Testis (tissue), 2 donors: ENCODE data around the gene TMEM244.

Source experiments
- CTCF ChIP-seq, 3 experiments: fragments of 450-650 bp in 2 of 3; fragments of 200-600 bp in 1 of 3; sonication (generic) in 1 of 3; IDR thresholded peaks; one replicate each; pipeline ENCODE4 v1.5.1; 2016 to 2019; ENCODE audit warnings: antibody characterized with exemption in 3 of 3, mild to moderate bottlenecking in 2 of 3, moderate library complexity in 1 of 3
- POLR2A ChIP-seq: fragments of 450-650 bp; IDR thresholded peaks from one replicate; pipeline ENCODE4 v1.6.1; 2017; ENCODE audit warnings: antibody characterized with exemption, mild to moderate bottlenecking, moderate library complexity

- no peak for TF ChIP-seq CTCF (IDR thresholded peaks at IDR 0.05)
- TF ChIP-seq POLR2A: no peak
Measured at GRCh38 chr6:129846761-129847160, 14.4 kb downstream of the TMEM244 start.
